VCaP (cell line): ENCODE results near the gene MLXIP.

ENCODE experiments used
- H3K27ac ChIP-seq: fragments of 450-650 bp; 2 replicates; pipeline ENCODE4 v1.5.1; 2017
- CTCF ChIP-seq: fragments of 450-650 bp; conservative IDR thresholded peaks from 2 replicates; pipeline ENCODE4 v1.5.1; 2017; ENCODE audit warnings: mild to moderate bottlenecking, moderate library complexity

The MLXIP gene

GRCh38 chr12:122072031-122072970, 6.3 kb upstream of the MLXIP start:
- peak overlapping the region; percentile 94 for H3K27ac ChIP-seq
- TF ChIP-seq CTCF = no peak

- H3K27ac ChIP-seq = peak overlapping the region; percentile 94
- TF ChIP-seq CTCF = no peak
Measured at GRCh38 chr12:122073815-122074214, 4.7 kb upstream of the MLXIP start.

GRCh38 chr12:122076743-122077495, 1.6 kb upstream of the MLXIP start:
- peak overlapping the region; percentile 94; the same call in 1 of the 2 replicates for H3K27ac ChIP-seq
- TF ChIP-seq CTCF = no peak

- peak overlapping the region; percentile 94 for H3K27ac ChIP-seq
Measured at GRCh38 chr12:122079033-122079531, 526 bp downstream of the MLXIP start.

GRCh38 chr12:122079532-122080081, 1.1 kb downstream of the MLXIP start:
- no peak for TF ChIP-seq CTCF
- H3K27ac ChIP-seq = peak overlapping the region; percentile 94

More at GRCh38 chr12:122079033-122079531, 526 bp downstream of the MLXIP start:
- no peak for TF ChIP-seq CTCF

GRCh38 chr12:122080149-122081082, 1.9 kb downstream of the MLXIP start:
- peak overlapping the region; percentile 94 for H3K27ac ChIP-seq
- TF ChIP-seq CTCF = no peak
